K562 (cell line): ENCODE results near the gene AIMP2. TPM values are rescaled to one million over a fixed set of nuclear protein-coding genes. Genes with fewer than 3 reads are reported as not detected.
A peak's percentile ranks its signal among the peaks of the same experiment; 100 is the strongest.

Source experiments
- ATF2 ChIP-seq: sonication (generic); formaldehyde crosslinking; IDR thresholded peaks from 2 replicates; pipeline ENCODE4 v1.8.1; 2022; ENCODE audit warnings: missing genetic modification reagents
- CC2D1A ChIP-seq: fragments of 450-650 bp; IDR thresholded peaks from 2 replicates; pipeline ENCODE4 v1.6.1; 2017; ENCODE audit warnings: mild to moderate bottlenecking
- CREB1 ChIP-seq, 2 experiments: sonication (generic) in 1 of 2; formaldehyde crosslinking in 1 of 2; IDR thresholded peaks; 2 replicates each; pipeline versions ENCODE4 v1.6.1 to v1.8.0; 2012 to 2022; ENCODE audit warnings: inconsistent platforms in 1 of 2, mild to moderate bottlenecking in 1 of 2, missing genetic modification reagents in 1 of 2, moderate library complexity in 1 of 2
- CTCF ChIP-seq, 3 experiments: IDR thresholded peaks in 2 of 3; conservative IDR thresholded peaks in 1 of 3; 2 replicates each; pipeline ENCODE4 v1.5.1; 2011 to 2012; ENCODE audit warnings: low read length in 3 of 3, mild to moderate bottlenecking in 3 of 3, control low read depth in 2 of 3, improper control_type of control experiment in 1 of 3, inconsistent platforms in 1 of 3, low read depth in 1 of 3, mixed read lengths in 1 of 3, moderate library complexity in 1 of 3; ENCODE audit not compliant: insufficient read depth in 2 of 3
- JUNB ChIP-seq: fragments of 450-650 bp; formaldehyde crosslinking; conservative IDR thresholded peaks from 2 replicates; pipeline ENCODE4 v1.4.0; 2020; ENCODE audit warnings: mild to moderate bottlenecking
- NR4A1 ChIP-seq, 2 experiments: fragments of 250-450 bp in 1 of 2; fragments of 450-650 bp in 1 of 2; sonication (Bioruptor Pico) in 1 of 2; IDR thresholded peaks; 2 replicates each; pipeline versions ENCODE4 v1.4.0 to v1.6.1; 2016 to 2020; ENCODE audit warnings: mild to moderate bottlenecking in 2 of 2, missing compliant biosample characterization in 1 of 2, missing genetic modification characterization in 1 of 2, moderate library complexity in 1 of 2
- PHB ChIP-seq: fragments of 250-450 bp; sonication (Bioruptor Pico); IDR thresholded peaks from 2 replicates; pipeline ENCODE4 v1.5.0; 2021
- TCFL5 ChIP-seq: fragments of 250-450 bp; sonication (Bioruptor Pico); conservative IDR thresholded peaks from 2 replicates; pipeline ENCODE4 v1.6.1; 2021; ENCODE audit warnings: mild to moderate bottlenecking, moderate library complexity, matching md5 sums
- TEAD4 ChIP-seq, 2 experiments: sonication (generic) in 1 of 2; formaldehyde crosslinking in 1 of 2; IDR thresholded peaks; 2 replicates each; pipeline versions ENCODE4 v1.6.1 to v1.8.0; 2012 to 2022; ENCODE audit warnings: borderline replicate concordance in 1 of 2, inconsistent platforms in 1 of 2, low read length in 1 of 2, mild to moderate bottlenecking in 1 of 2, missing genetic modification reagents in 1 of 2
- ZNF79 ChIP-seq: fragments of 250-450 bp; sonication (Bioruptor Pico); IDR thresholded peaks from 2 replicates; pipeline ENCODE4 v1.4.0; 2020; ENCODE audit warnings: low read depth, mild to moderate bottlenecking, moderate library complexity
- polyA plus RNA-seq, 8 experiments: library from polyadenylated mRNA; depleted of rRNA in 4 of 8; stranded (reverse) in 5 of 8; unstranded in 3 of 8; fragments of >200 nt; fragmentation: Nextera tagmentation in 2 of 8; fragmentation: Illumina TruSeq in 1 of 8; extraction: Ambion mirVana in 2 of 8; extraction: Trizol in 1 of 8; gene quantifications; 2 replicates each; pipeline versions ENCODE4 v1.2.1 to v1.2.3, GENCODE V29; 2011 to 2014; ENCODE audit warnings: inconsistent platforms in 1 of 8, missing spikeins in 1 of 8
- total RNA-seq, 7 experiments: library from RNA; depleted of rRNA in 6 of 7; stranded (reverse); fragments of >200 nt in 6 of 7; fragmentation: Illumina TruSeq in 2 of 7; extraction: Trizol in 2 of 7; gene quantifications; 2 replicates each; pipeline versions ENCODE4 v1.2.1 to v1.2.3, GENCODE V29; 2011 to 2021; ENCODE audit warnings: low replicate concordance in 1 of 7
- TF ChIP-seq, protein P1 (sequence below), 2 experiments: fragments of 200-800 bp in 1 of 2; sonication (Bioruptor generic) in 1 of 2; sonication (generic) in 1 of 2; formaldehyde crosslinking in 1 of 2; IDR thresholded peaks in 1 of 2; conservative IDR thresholded peaks in 1 of 2; 2 replicates each; pipeline versions ENCODE4 v1.5.0 to v1.6.1; 2016 to 2020; ENCODE audit warnings: missing compliant biosample characterization in 1 of 2, missing genetic modification characterization in 1 of 2, missing genetic modification reagents in 1 of 2
- TF ChIP-seq, protein P2 (sequence below): fragments of 450-650 bp; formaldehyde crosslinking; IDR thresholded peaks from 2 replicates; pipeline ENCODE4 v1.4.0; 2020; ENCODE audit warnings: mild to moderate bottlenecking, mixed read lengths

The AIMP2 gene
- total and polyA plus RNA-seq, 9 of the 15 experiments (the other 6 are each of a cell fraction or from before 2014, with no cell fraction given), result 47.5 to 84.9 (median 63.5) TPM

GRCh38 chr7:5997210-5997808 is 11.8 kb upstream of the AIMP2 start (continued):
- no peak for TF ChIP-seq ZNF79 (CRISPR knock-in tag)
- 0 out of 2 replicates have a peak, but pooled peaks have one; percentile 50 for TF ChIP-seq CC2D1A
- TF ChIP-seq, protein P1, sequence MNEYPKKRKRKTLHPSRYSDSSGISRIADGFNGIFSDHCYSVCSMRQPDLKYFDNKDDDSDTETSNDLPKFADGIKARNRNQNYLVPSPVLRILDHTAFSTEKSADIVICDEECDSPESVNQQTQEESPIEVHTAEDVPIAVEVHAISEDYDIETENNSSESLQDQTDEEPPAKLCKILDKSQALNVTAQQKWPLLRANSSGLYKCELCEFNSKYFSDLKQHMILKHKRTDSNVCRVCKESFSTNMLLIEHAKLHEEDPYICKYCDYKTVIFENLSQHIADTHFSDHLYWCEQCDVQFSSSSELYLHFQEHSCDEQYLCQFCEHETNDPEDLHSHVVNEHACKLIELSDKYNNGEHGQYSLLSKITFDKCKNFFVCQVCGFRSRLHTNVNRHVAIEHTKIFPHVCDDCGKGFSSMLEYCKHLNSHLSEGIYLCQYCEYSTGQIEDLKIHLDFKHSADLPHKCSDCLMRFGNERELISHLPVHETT (CRISPR knock-in tag; conservative IDR thresholded peaks at IDR 0.05 in 1 of 2, IDR thresholded peaks at IDR 0.05 in 1 of 2), result no peak
- no peak for TF ChIP-seq TEAD4 (IDR thresholded peaks at IDR 0.05; ENCODE audit: low read length)
- no peak for TF ChIP-seq TEAD4 (CRISPR knock-in tag; IDR thresholded peaks at IDR 0.05; ENCODE audit: borderline replicate concordance)
- TF ChIP-seq CTCF (IDR thresholded peaks at IDR 0.05 in 2 of 3, conservative IDR thresholded peaks at IDR 0.05 in 1 of 3; ENCODE audit: insufficient read depth in 2 of 3, low read depth in 1 of 3, low read length in 3 of 3), result peak; percentile 56 to 85 (median 69)
- no peak for TF ChIP-seq TCFL5 (CRISPR knock-in tag)
- no peak for TF ChIP-seq CREB1 (IDR thresholded peaks at IDR 0.05)
- TF ChIP-seq CREB1 (CRISPR knock-in tag; IDR thresholded peaks at IDR 0.05), result no peak
- TF ChIP-seq ATF2 (CRISPR knock-in tag), result no peak
- no peak for TF ChIP-seq NR4A1 (CRISPR knock-in tag; IDR thresholded peaks at IDR 0.05)
- TF ChIP-seq NR4A1 (tag; IDR thresholded peaks at IDR 0.05), result no peak
- no peak for TF ChIP-seq PHB
- TF ChIP-seq JUNB (CRISPR knock-in tag), result no peak
- TF ChIP-seq, protein P2, sequence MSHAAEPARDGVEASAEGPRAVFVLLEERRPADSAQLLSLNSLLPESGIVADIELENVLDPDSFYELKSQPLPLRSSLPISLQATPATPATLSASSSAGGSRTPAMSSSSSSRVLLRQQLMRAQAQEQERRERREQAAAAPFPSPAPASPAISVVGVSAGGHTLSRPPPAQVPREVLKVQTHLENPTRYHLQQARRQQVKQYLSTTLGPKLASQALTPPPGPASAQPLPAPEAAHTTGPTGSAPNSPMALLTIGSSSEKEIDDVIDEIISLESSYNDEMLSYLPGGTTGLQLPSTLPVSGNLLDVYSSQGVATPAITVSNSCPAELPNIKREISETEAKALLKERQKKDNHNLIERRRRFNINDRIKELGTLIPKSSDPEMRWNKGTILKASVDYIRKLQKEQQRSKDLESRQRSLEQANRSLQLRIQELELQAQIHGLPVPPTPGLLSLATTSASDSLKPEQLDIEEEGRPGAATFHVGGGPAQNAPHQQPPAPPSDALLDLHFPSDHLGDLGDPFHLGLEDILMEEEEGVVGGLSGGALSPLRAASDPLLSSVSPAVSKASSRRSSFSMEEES, result no peak
- TF ChIP-seq, all 486 proteins: peak for 9
